Keratinocyte (primary cell): ENCODE data around the gene DUSP12. TPM values are rescaled to one million over a fixed set of nuclear protein-coding genes. Genes with fewer than 3 reads are reported as not detected.

Source experiments
- DNase-seq: peaks from one replicate; pipeline ENCODE4 v3.0.0-alpha.2; 2011; ENCODE audit warnings: low read depth, missing footprints, low spot score
- FAIRE-seq: peaks from 2 replicates; lab custom pipeline; 2011; peaks lifted over from hg19 to GRCh38; lab: Jason Lieb, UNC
- H2AFZ ChIP-seq: 2 replicates; pipeline ENCODE4 v1.6.0; 2012; ENCODE audit warnings: low read length, control low read depth, inconsistent platforms; ENCODE audit not compliant: control insufficient read depth
- H3K27ac ChIP-seq: 2 replicates; pipeline ENCODE4 v1.5.1; 2011; ENCODE audit warnings: low read length; ENCODE audit not compliant: control insufficient read depth, insufficient read depth
- H3K27me3 ChIP-seq: 3 replicates; pipeline ENCODE4 v1.6.0; 2011; ENCODE audit warnings: low read length; ENCODE audit not compliant: control insufficient read depth, insufficient read depth; ENCODE audit errors: extremely low read depth
- H3K36me3 ChIP-seq, 2 experiments: 2 replicates in 1 of 2; 3 replicates in 1 of 2; pipeline ENCODE4 v1.5.1; 2011; ENCODE audit warnings: low read length in 2 of 2, mild to moderate bottlenecking in 1 of 2; ENCODE audit not compliant: control insufficient read depth in 2 of 2, insufficient read depth in 2 of 2; ENCODE audit errors: extremely low read depth in 1 of 2
- H3K4me1 ChIP-seq: 3 replicates; pipeline ENCODE4 v1.5.1; 2011; ENCODE audit warnings: low read length; ENCODE audit not compliant: control insufficient read depth, insufficient read depth; ENCODE audit errors: extremely low read depth
- H3K4me2 ChIP-seq: 3 replicates; pipeline ENCODE4 v1.6.0; 2011; ENCODE audit warnings: low read depth, low read length; ENCODE audit not compliant: control insufficient read depth, insufficient read depth; ENCODE audit errors: extremely low read depth
- H3K4me3 ChIP-seq, 3 experiments: fragments of 200-600 bp in 1 of 3; sonication (generic) in 1 of 3; 2 replicates in 2 of 3; 3 replicates in 1 of 3; pipeline ENCODE4 v1.5.1; 2011 to 2016; ENCODE audit warnings: low read length in 3 of 3, mild to moderate bottlenecking in 3 of 3, control low read depth in 2 of 3, inconsistent platforms in 1 of 3, low read depth in 1 of 3, mixed read lengths in 1 of 3, mixed run types in 1 of 3, moderate library complexity in 1 of 3; ENCODE audit not compliant: control insufficient read depth in 2 of 3, insufficient read depth in 2 of 3; ENCODE audit errors: extremely low read depth in 1 of 3
- H3K79me2 ChIP-seq: 2 replicates; pipeline ENCODE4 v1.6.0; 2012; ENCODE audit warnings: low read length; ENCODE audit not compliant: control insufficient read depth, insufficient read depth
- H3K9ac ChIP-seq: 3 replicates; pipeline ENCODE4 v1.6.0; 2011; ENCODE audit warnings: low read length; ENCODE audit not compliant: control insufficient read depth, insufficient read depth; ENCODE audit errors: extremely low read depth
- H3K9me1 ChIP-seq: 3 replicates; pipeline ENCODE4 v1.6.0; 2011; ENCODE audit warnings: low read length; ENCODE audit not compliant: control insufficient read depth, insufficient read depth; ENCODE audit errors: extremely low read depth
- H3K9me3 ChIP-seq: 2 replicates; pipeline ENCODE4 v1.5.1; 2012; ENCODE audit warnings: low read depth, low read length; ENCODE audit not compliant: control insufficient read depth
- H4K20me1 ChIP-seq: 3 replicates; pipeline ENCODE4 v1.6.0; 2011; ENCODE audit warnings: low read length; ENCODE audit not compliant: control insufficient read depth, insufficient read depth; ENCODE audit errors: extremely low read depth
- EZH2 ChIP-seq: IDR thresholded peaks from one replicate; pipeline ENCODE4 v1.6.1; 2012; ENCODE audit warnings: inconsistent platforms, mild to moderate bottlenecking, low read length, moderate library complexity
- dilution Hi-C: fragments of 300-500 bp; cut with MboI; formaldehyde crosslinking; loops from one replicate; pipeline ENCODE4 v1.7.0; 2020; ENCODE audit warnings: low sequenced_read_pairs; ENCODE audit not compliant: extremely low pct_ligation_motif_present
- polyA plus RNA-seq, 5 experiments: library from polyadenylated mRNA; depleted of rRNA in 3 of 5; stranded (reverse) in 3 of 5; stranded (forward) in 1 of 5; unstranded in 1 of 5; fragments of >200 nt; gene quantifications; 1 replicate in 1 of 5; 2 replicates in 3 of 5; 3 replicates in 1 of 5; pipeline versions ENCODE4 v1.2.1 to v1.2.3, GENCODE V29; 2011 to 2012; ENCODE audit warnings: missing spikeins in 2 of 5, low read depth in 1 of 5, low replicate concordance in 1 of 5
- TF ChIP-seq, protein P1 (sequence below), 3 experiments: IDR thresholded peaks in 1 of 3; conservative IDR thresholded peaks in 1 of 3; optimal IDR thresholded peaks in 1 of 3; 2 replicates in 2 of 3; 3 replicates in 1 of 3; pipeline versions ENCODE3 to v1.5.1; 2011; ENCODE audit warnings: low read length in 3 of 3, mild to moderate bottlenecking in 3 of 3, moderate library complexity in 2 of 3, control low read depth in 1 of 3, inconsistent platforms in 1 of 3; ENCODE audit not compliant: insufficient read depth in 2 of 3; ENCODE audit errors: extremely low read depth in 1 of 3

DUSP12 gene
- polyA plus RNA-seq, 1 donor (not counting 4 experiments of a cell fraction or from before 2014, with no cell fraction given), result 35.3 TPM

GRCh38 chr1:161718559-161719324 lies 30.8 kb upstream of the DUSP12 start:
- no peak overlapping the region for H3K4me2 ChIP-seq
- H3K9me1 ChIP-seq, result no peaks in the 10 kb centered on the region
- no peaks in the 10 kb centered on the region for H3K9me3 ChIP-seq
- DNase-seq (no peak), FAIRE-seq (no peak)
- no peaks in the 10 kb centered on the region for H3K27me3 ChIP-seq
- no peak overlapping the region for H3K4me3 ChIP-seq
- H3K9ac ChIP-seq, result no peak overlapping the region
- H4K20me1 ChIP-seq, result no peaks in the 10 kb centered on the region
- dilution Hi-C loops, result no loop called here
- H3K4me1 ChIP-seq, result peaks cover 10% of the 10 kb centered on the region
- H3K27ac ChIP-seq, result no peak overlapping the region
- TF ChIP-seq, protein P1, sequence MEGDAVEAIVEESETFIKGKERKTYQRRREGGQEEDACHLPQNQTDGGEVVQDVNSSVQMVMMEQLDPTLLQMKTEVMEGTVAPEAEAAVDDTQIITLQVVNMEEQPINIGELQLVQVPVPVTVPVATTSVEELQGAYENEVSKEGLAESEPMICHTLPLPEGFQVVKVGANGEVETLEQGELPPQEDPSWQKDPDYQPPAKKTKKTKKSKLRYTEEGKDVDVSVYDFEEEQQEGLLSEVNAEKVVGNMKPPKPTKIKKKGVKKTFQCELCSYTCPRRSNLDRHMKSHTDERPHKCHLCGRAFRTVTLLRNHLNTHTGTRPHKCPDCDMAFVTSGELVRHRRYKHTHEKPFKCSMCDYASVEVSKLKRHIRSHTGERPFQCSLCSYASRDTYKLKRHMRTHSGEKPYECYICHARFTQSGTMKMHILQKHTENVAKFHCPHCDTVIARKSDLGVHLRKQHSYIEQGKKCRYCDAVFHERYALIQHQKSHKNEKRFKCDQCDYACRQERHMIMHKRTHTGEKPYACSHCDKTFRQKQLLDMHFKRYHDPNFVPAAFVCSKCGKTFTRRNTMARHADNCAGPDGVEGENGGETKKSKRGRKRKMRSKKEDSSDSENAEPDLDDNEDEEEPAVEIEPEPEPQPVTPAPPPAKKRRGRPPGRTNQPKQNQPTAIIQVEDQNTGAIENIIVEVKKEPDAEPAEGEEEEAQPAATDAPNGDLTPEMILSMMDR (optimal IDR thresholded peaks at IDR 0.05 in 1 of 3, IDR thresholded peaks at IDR 0.05 in 1 of 3, conservative IDR thresholded peaks at IDR 0.05 in 1 of 3; ENCODE audit: extremely low read depth in 1 of 3, insufficient read depth in 2 of 3, low read length in 3 of 3), result no peak
- H2AFZ ChIP-seq, result no peak overlapping the region
- no peaks in the 10 kb centered on the region for H3K36me3 ChIP-seq
- H3K79me2 ChIP-seq, result no peaks in the 10 kb centered on the region

DNA sequence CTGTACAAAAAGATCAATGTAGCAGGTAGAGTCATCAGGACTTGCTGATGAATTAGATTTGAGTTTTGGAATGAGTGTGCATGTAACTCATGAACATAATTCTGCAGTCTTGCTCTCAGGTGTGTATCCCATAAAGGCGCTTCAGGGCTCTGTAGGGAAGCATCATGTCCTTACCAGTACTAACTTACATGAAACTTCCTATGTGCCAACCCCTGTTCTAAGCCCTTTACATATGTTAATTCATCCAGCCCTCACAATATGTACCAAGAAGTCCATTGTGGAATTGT lies 30.3 kb upstream of the DUSP12 start:
- DNase-seq (no peak), FAIRE-seq (no peak)
- Histone ChIP-seq H3K27ac (no peak overlapping the region), H3K36me3 (no peaks in the 10 kb centered on the region), H3K9me1 (no peaks in the 10 kb centered on the region), H3K4me3 (no peak overlapping the region), H3K4me2 (no peak overlapping the region), H4K20me1 (no peaks in the 10 kb centered on the region), H3K79me2 (no peaks in the 10 kb centered on the region), H3K9me3 (no peaks in the 10 kb centered on the region), H3K4me1 (peaks cover 13% of the 10 kb centered on the region), H2AFZ (no peak overlapping the region), H3K9ac (no peak overlapping the region), H3K27me3 (no peaks in the 10 kb centered on the region)
- dilution Hi-C loops, result no loop called here
- TF ChIP-seq, protein P1 (optimal IDR thresholded peaks at IDR 0.05 in 1 of 3, IDR thresholded peaks at IDR 0.05 in 1 of 3, conservative IDR thresholded peaks at IDR 0.05 in 1 of 3; ENCODE audit: extremely low read depth in 1 of 3, insufficient read depth in 2 of 3, low read length in 3 of 3), result no peak
- TF ChIP-seq EZH2, result no peak
